HG02623 (cell line): ENCODE measurements around the gene NUMA1.

Experiments
- ATAC-seq: cut with Tn5 transposase; IDR thresholded peaks from one replicate; pipeline ENCODE4 v1.9.1; 2021; ENCODE audit warnings: moderate library complexity; ENCODE audit not compliant: unreplicated experiment

The NUMA1 gene

GRCh38 chr11:72069200-72069599, 11.1 kb downstream of the NUMA1 start:
- ATAC-seq = no peak

GRCh38 chr11:72067676-72068075, 12.7 kb downstream of the NUMA1 start:
- ATAC-seq = no peak

- ATAC-seq = no peak
These were observed 13.1 kb downstream of the NUMA1 start for GRCh38 chr11:72067266-72067665.

GRCh38 chr11:72066855-72067254, 13.5 kb downstream of the NUMA1 start:
- no peak for ATAC-seq

- no peak for ATAC-seq
These were observed 18.5 kb downstream of the NUMA1 start for GRCh38 chr11:72061739-72062396.

GRCh38 chr11:72058416-72059034, 21.8 kb downstream of the NUMA1 start:
- ATAC-seq = no peak

GRCh38 chr11:72048766-72049460, 31.4 kb downstream of the NUMA1 start:
- ATAC-seq = no peak

- ATAC-seq = no peak
These were observed 34.5 kb downstream of the NUMA1 start for GRCh38 chr11:72045849-72046248.

- no peak for ATAC-seq
These were observed 38.1 kb downstream of the NUMA1 start for GRCh38 chr11:72042064-72042745.

GRCh38 chr11:72041364-72042063, 38.8 kb downstream of the NUMA1 start:
- no peak for ATAC-seq

- no peak for ATAC-seq
These were observed 39.6 kb downstream of the NUMA1 start for GRCh38 chr11:72040491-72041363.

GRCh38 chr11:72039856-72040401, 40.4 kb downstream of the NUMA1 start:
- no peak for ATAC-seq

- no peak for ATAC-seq
These were observed 41.1 kb downstream of the NUMA1 start for GRCh38 chr11:72039031-72039855.

- no peak for ATAC-seq
These were observed 41.9 kb downstream of the NUMA1 start for GRCh38 chr11:72038491-72038890.

GRCh38 chr11:72037554-72038311, 42.6 kb downstream of the NUMA1 start:
- ATAC-seq = no peak

- no peak for ATAC-seq
These were observed 43.7 kb downstream of the NUMA1 start for GRCh38 chr11:72036687-72037086.

GRCh38 chr11:72030472-72031045, 49.8 kb downstream of the NUMA1 start:
- no peak for ATAC-seq

- ATAC-seq = no peak
These were observed 54.3 kb downstream of the NUMA1 start for GRCh38 chr11:72026090-72026489.
